HG03378 (cell line): ENCODE results near the gene DNAI1.
"Not testable (repeated sequence)": the region's sequence is repeated elsewhere in the genome, so short reads cannot be mapped to it uniquely, and the experiment has no call there.

ENCODE experiments used
- ATAC-seq: cut with Tn5 transposase; IDR thresholded peaks from one replicate; pipeline ENCODE4 v1.9.1; 2021; ENCODE audit warnings: mild to moderate bottlenecking, moderate library complexity; ENCODE audit not compliant: unreplicated experiment

Gene DNAI1

DNA sequence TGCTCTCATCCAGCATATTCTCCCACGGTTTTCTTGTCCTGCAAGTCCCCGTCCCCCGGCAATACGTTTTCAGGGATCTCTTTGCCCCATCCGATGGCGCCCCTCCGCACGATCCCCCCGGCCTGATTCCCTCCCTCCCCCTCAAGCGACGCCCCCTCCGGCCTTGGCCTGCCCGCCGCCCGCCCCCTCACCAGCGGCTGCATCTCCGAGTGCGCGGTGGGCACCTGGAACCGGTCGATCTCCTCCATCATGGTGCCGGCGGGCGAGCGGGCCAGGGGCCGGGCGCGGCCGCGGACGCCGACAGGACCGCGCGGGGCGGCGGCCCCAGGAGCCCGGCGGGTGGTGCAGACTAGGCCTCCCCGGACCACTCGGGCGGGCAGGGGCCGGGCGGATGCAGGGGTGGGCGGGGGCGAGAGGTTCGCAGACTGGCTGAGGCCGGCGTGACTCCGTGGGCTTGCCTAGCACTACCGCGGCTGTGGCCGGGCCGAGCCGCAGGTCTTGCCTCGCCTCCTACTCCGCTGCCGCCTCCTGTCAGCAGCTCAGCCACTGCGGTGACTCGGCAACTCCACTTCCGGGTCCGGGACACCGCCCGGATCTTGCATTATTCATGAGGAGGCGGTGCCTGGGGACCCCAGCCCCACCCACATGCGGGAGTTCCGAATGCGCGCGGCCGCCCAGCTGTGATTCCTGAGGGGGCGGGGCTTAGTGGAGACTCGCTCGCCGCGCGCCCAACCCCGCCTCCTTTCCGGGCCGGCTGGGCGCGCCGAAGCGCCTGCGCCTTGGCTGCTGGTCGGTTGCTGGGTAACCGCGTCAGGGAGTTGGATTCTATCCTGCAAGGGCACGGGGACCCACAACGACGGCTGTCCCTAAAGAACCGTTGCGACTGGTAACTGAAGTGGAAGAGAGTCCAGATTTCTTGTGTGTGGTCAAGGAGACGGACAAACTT, at the start of gene DNAI1, which contains the start of gene FAM219A:
Gene DNAI1, plus strand, starts transcription at position 793 of the 946 bp plus-strand sequence. CDS start 201 bp downstream, outside the sequence.
Gene FAM219A, minus strand, starts transcription at position 558 of the 946 bp plus-strand sequence. Its CDS starts 307 bp downstream, at position 251.
- ATAC-seq = peak; percentile 92

DNA sequence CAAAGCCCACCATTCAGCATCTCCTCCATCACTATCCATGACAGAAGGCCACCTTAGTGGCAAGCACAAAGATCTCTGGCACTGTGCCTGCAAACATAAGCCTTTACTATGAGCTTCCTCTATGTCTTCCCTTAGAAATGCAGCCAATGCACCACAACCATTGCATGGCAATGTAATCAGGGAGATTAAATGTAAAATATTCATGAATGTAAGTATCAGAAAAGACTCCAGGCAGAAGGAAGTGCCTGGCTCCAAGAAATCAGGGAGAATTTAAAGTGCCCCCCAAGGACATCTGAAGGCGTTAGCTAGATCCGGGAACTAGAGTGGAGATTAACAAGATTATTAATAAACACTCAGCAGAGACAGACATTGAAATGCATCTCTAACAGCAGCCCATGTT, 49.5 kb upstream of the DNAI1 start:
- ATAC-seq = no peak

- no peak for ATAC-seq
These were observed 46.3 kb upstream of the DNAI1 start for GRCh38 chr9:34412336-34412735.

DNA sequence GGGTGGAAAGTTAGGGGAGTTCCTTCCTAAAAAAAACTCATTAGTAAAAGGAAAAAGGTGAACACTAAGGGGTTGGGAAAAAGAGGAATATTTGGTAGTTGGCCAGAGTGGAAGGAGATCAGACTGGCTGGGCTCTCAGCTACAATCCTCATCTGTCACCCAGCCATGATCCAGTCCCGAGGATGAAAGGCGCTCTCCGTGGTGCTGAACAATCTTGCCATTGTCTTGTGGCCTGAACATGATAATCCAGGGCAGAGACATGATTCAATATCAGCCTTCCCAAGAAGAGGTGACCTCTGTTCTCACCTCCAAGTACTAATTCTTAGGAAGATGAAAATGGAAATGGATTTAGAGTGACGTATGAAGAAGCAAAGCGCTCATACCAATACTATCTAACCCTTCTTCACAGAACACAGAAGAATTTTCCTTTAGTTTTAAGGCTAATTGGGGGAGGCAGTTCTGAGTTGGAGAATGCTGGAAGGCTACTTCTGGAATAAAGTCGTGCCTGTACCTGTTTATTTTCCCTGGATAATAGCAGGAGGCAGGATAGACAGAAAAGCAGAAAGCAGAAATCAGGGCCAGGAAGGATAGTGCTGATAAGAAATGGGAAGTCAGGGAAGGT, 45.3 kb upstream of the DNAI1 start:
- no peak for ATAC-seq

- no peak for ATAC-seq
These were observed 40.9 kb upstream of the DNAI1 start for GRCh38 chr9:34417734-34418133.

DNA sequence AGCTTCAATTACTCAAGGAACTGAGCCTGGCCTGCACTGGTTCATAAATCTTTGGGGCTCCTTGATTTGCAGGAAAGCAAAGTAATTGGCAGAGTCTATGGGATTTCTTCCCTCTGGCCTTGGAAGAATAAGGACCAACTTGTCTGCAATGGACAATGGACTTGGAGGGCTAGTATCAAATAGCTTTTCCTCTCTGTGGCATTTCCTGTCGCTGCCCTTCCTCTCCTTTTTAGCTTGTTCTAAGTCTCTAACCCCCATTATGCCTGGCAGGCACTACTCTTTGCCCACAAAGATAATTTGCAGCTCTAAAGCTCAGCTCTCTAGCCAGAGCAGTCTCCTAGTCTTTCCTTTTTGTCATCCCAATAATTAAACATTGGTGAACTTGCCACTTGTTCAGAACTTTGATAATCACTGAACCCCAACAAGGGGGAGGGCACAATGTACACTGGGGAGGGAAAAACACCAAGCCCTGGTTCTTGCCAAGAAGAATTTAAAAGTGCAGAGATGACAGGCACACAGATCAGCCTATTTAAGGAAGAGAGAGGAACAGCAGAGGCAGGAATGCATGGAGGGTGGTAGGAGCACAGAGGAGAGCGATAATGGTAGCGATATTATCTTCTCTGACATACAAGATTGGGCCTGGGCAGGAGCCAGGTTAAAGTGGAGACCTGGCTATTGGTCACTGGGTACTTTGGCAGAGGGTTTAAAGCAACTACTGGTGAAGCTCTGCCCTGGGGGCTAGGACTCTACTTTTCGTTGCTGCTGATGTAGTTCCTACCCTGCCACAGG, 38.7 kb upstream of the DNAI1 start:
- no peak for ATAC-seq

DNA sequence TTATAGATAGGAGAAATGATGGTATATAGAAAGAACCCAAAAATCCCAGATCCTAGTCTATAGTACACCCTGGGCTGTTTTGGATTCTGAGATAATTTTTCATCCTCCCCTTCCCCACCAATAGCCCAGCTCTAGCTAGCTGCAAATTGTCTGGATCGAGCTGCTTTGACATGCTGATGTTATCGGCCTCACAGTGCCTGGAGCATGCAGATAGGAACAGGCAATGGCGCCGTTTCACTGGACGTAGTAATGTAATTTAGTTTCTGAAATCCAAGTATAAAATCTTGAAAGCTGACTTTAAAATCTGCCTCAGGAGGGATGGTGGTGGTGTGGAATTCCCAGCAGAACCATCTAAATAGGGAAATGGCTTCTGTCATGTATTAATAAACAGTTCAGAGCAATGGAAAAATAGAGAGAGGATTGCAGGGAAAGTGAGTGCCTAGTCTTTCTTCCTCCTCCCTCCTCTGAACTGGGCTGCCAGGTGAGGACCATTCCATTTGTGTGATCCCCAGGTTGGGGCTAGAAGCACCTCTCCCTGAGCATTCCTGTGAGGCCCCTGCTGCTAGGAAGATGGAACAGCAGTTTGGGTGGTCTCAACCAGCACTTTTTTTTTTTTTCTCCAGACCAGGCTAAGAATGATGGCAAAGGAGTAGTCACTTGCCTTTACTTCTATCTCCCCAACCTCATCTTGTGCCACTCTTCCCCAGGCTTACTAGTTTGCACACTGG, 32.1 kb upstream of the DNAI1 start:
- ATAC-seq = no peak

GRCh38 chr9:34428325-34428958, 30.2 kb upstream of the DNAI1 start:
- no peak for ATAC-seq

DNA sequence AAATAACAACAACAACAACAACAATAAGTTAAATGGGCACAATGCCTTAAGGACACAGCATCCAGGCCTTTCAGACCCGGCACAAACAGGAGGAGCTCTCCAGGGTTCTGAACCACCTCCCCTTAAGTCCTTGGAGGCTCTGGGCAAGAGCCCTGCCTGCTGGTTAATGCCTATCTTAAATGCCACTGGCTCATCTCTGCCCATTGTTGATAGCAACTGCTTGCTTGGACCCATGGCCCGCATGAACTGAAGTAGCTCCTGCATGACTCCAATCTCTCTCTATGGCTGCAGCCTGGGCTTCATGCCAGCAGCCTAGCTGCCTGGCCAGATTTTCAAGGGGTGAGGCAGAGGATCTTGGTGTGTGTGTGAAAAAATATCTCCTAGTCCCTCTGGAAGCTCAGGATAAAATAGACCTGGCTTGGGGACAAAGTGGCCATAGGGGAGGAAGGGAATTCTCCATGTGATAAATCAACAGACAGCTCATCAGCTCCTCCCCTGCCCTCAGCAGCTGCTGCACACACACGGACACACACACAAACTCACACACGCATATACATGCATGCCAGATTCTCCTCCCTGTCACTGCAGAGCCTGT, 27.7 kb upstream of the DNAI1 start:
- no peak for ATAC-seq

GRCh38 chr9:34431667-34432066, 26.9 kb upstream of the DNAI1 start:
- no peak for ATAC-seq

- ATAC-seq = no peak
These were observed 21.3 kb upstream of the DNAI1 start for GRCh38 chr9:34437006-34437925.

GRCh38 chr9:34437926-34438307, 20.7 kb upstream of the DNAI1 start:
- ATAC-seq = not testable (repeated sequence)

- not testable (repeated sequence) for ATAC-seq
These were observed 20.1 kb upstream of the DNAI1 start for GRCh38 chr9:34438465-34438864.

- ATAC-seq = no peak
These were observed 18.6 kb upstream of the DNAI1 start for GRCh38 chr9:34440017-34440416.

- no peak for ATAC-seq
These were observed 15.8 kb upstream of the DNAI1 start for GRCh38 chr9:34442770-34443169.

DNA sequence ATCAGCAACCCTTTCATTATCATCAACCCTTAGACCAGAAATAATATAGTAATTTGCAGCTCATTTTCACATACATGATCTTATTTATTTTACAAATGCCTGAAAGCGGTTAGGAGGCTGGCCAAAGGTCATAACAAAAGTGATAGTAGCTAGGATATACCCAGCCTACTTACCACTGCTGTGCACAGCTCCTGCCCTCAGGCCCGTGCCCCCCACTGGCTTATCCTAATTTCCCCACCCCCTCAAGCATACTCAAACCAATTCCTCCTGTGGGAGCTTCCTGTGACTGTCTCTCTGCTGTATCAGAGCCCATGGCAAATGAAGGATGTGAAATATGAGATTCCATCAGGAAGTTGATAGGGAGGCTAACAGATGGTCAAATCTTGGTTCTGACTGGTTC, 15.1 kb upstream of the DNAI1 start:
- no peak for ATAC-seq

- no peak for ATAC-seq
These were observed 14.6 kb upstream of the DNAI1 start for GRCh38 chr9:34443976-34444375.

- ATAC-seq = no peak
These were observed 12.1 kb upstream of the DNAI1 start for GRCh38 chr9:34446468-34446891.

GRCh38 chr9:34446951-34447350, 11.7 kb upstream of the DNAI1 start:
- no peak for ATAC-seq
